Measurements from ENCODE around the gene ZNF76.

- TF ChIP-seq EGR1 (IDR thresholded peaks at IDR 0.05; ENCODE audit: low read depth in 2 of 2) (no peak), SP1 (IDR thresholded peaks at IDR 0.05) (no peak), JUND (IDR thresholded peaks at IDR 0.05) (no peak)
These were observed 22.1 kb upstream of the ZNF76 start for GRCh38 chr6:35237476-35237875.

Measured in liver (tissue), 2 donors.